Prostate gland (tissue), 2 donors: ENCODE data around the gene ETFDH.

Experiments
- POLR2A ChIP-seq: fragments of 450-650 bp; IDR thresholded peaks from one replicate; pipeline ENCODE4 v1.6.1; 2016; ENCODE audit warnings: antibody characterized with exemption, mild to moderate bottlenecking
- TF ChIP-seq, protein P1 (sequence below), 4 experiments: fragments of 200-600 bp in 2 of 4; fragments of 450-650 bp in 2 of 4; sonication (generic) in 2 of 4; IDR thresholded peaks; 1 replicate in 3 of 4; 2 replicates in 1 of 4; pipeline ENCODE4 v1.5.1; 2016 to 2019; ENCODE audit warnings: antibody characterized with exemption in 4 of 4, mild to moderate bottlenecking in 2 of 4, moderate library complexity in 2 of 4

DNA sequence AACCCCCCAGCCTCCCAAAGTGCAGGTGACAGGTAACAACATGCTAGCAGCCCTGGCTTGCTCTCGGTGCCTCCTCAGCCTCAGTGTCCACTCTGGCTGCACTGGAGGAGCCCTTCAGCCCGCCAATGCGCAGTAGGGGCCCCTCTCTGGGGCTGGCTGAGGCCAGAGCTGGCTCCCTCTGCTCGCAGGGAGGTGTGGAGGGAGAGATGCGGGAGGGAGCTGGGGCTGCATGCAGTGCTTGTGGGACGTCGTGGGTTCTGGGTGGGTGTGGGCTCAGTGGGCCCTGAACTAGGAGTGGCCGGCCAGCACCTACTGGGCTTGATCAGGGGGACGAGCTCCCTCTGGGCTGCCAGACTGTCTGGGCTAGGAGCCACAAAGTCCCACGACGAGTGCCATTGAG, 14.8 kb upstream of the ETFDH start:
- TF ChIP-seq, protein P1, sequence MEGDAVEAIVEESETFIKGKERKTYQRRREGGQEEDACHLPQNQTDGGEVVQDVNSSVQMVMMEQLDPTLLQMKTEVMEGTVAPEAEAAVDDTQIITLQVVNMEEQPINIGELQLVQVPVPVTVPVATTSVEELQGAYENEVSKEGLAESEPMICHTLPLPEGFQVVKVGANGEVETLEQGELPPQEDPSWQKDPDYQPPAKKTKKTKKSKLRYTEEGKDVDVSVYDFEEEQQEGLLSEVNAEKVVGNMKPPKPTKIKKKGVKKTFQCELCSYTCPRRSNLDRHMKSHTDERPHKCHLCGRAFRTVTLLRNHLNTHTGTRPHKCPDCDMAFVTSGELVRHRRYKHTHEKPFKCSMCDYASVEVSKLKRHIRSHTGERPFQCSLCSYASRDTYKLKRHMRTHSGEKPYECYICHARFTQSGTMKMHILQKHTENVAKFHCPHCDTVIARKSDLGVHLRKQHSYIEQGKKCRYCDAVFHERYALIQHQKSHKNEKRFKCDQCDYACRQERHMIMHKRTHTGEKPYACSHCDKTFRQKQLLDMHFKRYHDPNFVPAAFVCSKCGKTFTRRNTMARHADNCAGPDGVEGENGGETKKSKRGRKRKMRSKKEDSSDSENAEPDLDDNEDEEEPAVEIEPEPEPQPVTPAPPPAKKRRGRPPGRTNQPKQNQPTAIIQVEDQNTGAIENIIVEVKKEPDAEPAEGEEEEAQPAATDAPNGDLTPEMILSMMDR (IDR thresholded peaks at IDR 0.05) = no peak
- no peak for TF ChIP-seq POLR2A
